Thyroid gland (tissue), 4 donors: ENCODE measurements around the gene CLUH. TPM values are rescaled to one million over a fixed set of nuclear protein-coding genes. Genes with fewer than 3 reads are reported as not detected.

Experiments
- DNase-seq, 2 donors: peaks; one replicate each; pipeline ENCODE4 v3.0.0-alpha.2; 2019
- H3K27ac ChIP-seq, 3 donors: fragments of 200-600 bp; sonication (generic); 1 replicate in 2 of 3; 2 replicates in 1 of 3; pipeline ENCODE4 v1.5.1; 2016 to 2019; ENCODE audit warnings: mild to moderate bottlenecking in 1 of 3, moderate library complexity in 1 of 3
- H3K27me3 ChIP-seq: fragments of 200-600 bp; sonication (generic); one replicate; pipeline ENCODE4 v1.5.1; 2019
- H3K36me3 ChIP-seq, 2 donors: fragments of 200-600 bp; sonication (generic); one replicate each; pipeline ENCODE4 v1.5.1; 2016 to 2019
- H3K4me1 ChIP-seq, 2 donors: fragments of 200-600 bp; sonication (generic); one replicate each; pipeline ENCODE4 v1.5.1; 2017 to 2019
- H3K4me3 ChIP-seq, 3 donors: fragments of 200-600 bp; sonication (generic); replicated peaks in 1 of 3; 1 replicate in 2 of 3; 2 replicates in 1 of 3; pipeline ENCODE4 v1.5.1; 2016; ENCODE audit warnings: mild to moderate bottlenecking in 1 of 3
- H3K9me3 ChIP-seq: fragments of 200-600 bp; sonication (generic); one replicate; pipeline ENCODE4 v1.5.1; 2017
- CTCF ChIP-seq, 6 experiments: fragments of 200-600 bp in 3 of 6; fragments of 450-650 bp in 3 of 6; sonication (generic) in 3 of 6; IDR thresholded peaks; one replicate each; pipeline ENCODE4 v1.5.1; 2016 to 2019; ENCODE audit warnings: antibody characterized with exemption in 6 of 6, mild to moderate bottlenecking in 2 of 6, inconsistent platforms in 1 of 6, moderate library complexity in 1 of 6
- POLR2A ChIP-seq, 2 donors: fragments of 450-650 bp; IDR thresholded peaks; one replicate each; pipeline ENCODE4 v1.6.1; 2017; ENCODE audit warnings: antibody characterized with exemption in 2 of 2, mild to moderate bottlenecking in 2 of 2, moderate library complexity in 1 of 2
- WGBS, 2 donors: methylation state at CpG; one replicate each; pipeline ENCODE4 v1.1.5; 2017; 5-methylcytosine and 5-hydroxymethylcytosine counted together
- intact Hi-C: fragments of 100-400 bp; cut with DNase I; formaldehyde crosslinking; loops from one replicate; pipeline ENCODE4 v1.15.1; 2023
- total RNA-seq, 4 donors: library from RNA; depleted of rRNA; stranded (reverse); fragments of >200 nt; gene quantifications; one replicate each; pipeline ENCODE4 v1.2.3, GENCODE V29; 2016

The CLUH gene
- total RNA-seq, 4 donors from 2014 or later: 45.7 to 99.2 (median 78.6) TPM

GRCh38 chr17:2736956-2737355 lies 25.4 kb upstream of the CLUH start:
- Histone ChIP-seq H3K4me1 (no peaks in the 10 kb centered on the region), H3K27me3 (no peaks in the 10 kb centered on the region), H3K4me3 (no peak overlapping the region), H3K36me3 (no peaks in the 10 kb centered on the region), H3K9me3 (no peaks in the 10 kb centered on the region), H3K27ac (no peak overlapping the region)
- TF ChIP-seq CTCF (IDR thresholded peaks at IDR 0.05): no peak
- TF ChIP-seq POLR2A (IDR thresholded peaks at IDR 0.05): no peak
- 80 to 84% methylated on average over 3 of the region's 3 CpGs for WGBS, 2 donors
- DNase-seq: no peak
- intact Hi-C loops: no loop called here

- no peak for DNase-seq
- no peak overlapping the region for H3K4me3 ChIP-seq
- TF ChIP-seq POLR2A (IDR thresholded peaks at IDR 0.05): no peak
- TF ChIP-seq CTCF (IDR thresholded peaks at IDR 0.05): no peak
- intact Hi-C loops: no loop called here
- no peaks in the 10 kb centered on the region for H3K9me3 ChIP-seq
- no peaks in the 10 kb centered on the region for H3K27me3 ChIP-seq
- H3K27ac ChIP-seq: no peak overlapping the region
- no peaks in the 10 kb centered on the region for H3K4me1 ChIP-seq
- H3K36me3 ChIP-seq: no peaks in the 10 kb centered on the region
- WGBS, 2 donors: 87 to 91% methylated on average over 5 of the region's 5 CpGs
These were observed 24.3 kb upstream of the CLUH start for GRCh38 chr17:2735896-2736295.

- no peaks in the 10 kb centered on the region for H3K4me1 ChIP-seq
- no peaks in the 10 kb centered on the region for H3K9me3 ChIP-seq
- no peak overlapping the region for H3K27ac ChIP-seq
- TF ChIP-seq POLR2A (IDR thresholded peaks at IDR 0.05) (no peak), CTCF (IDR thresholded peaks at IDR 0.05) (no peak)
- H3K27me3 ChIP-seq: no peaks in the 10 kb centered on the region
- DNase-seq: no peak
- intact Hi-C loops: no loop called here
- no peak overlapping the region for H3K4me3 ChIP-seq
- H3K36me3 ChIP-seq: no peaks in the 10 kb centered on the region
- WGBS, 2 donors: 78 to 80% methylated on average over 10 of the region's 10 CpGs
These were observed 23.4 kb upstream of the CLUH start for GRCh38 chr17:2734939-2735338.

GRCh38 chr17:2731807-2732206 lies 20.2 kb upstream of the CLUH start:
- H3K4me1 ChIP-seq: no peaks in the 10 kb centered on the region
- intact Hi-C loops: no loop called here
- no peak for TF ChIP-seq POLR2A (IDR thresholded peaks at IDR 0.05)
- no peak for TF ChIP-seq CTCF (IDR thresholded peaks at IDR 0.05)
- WGBS, 2 donors: 87 to 89% methylated on average over 10 of the region's 10 CpGs
- no peaks in the 10 kb centered on the region for H3K9me3 ChIP-seq
- DNase-seq: no peak
- no peaks in the 10 kb centered on the region for H3K27me3 ChIP-seq
- H3K36me3 ChIP-seq: no peaks in the 10 kb centered on the region
- H3K4me3 ChIP-seq: no peak overlapping the region
- no peak overlapping the region for H3K27ac ChIP-seq

GRCh38 chr17:2730764-2731353 lies 19.3 kb upstream of the CLUH start:
- Histone ChIP-seq H3K36me3 (no peaks in the 10 kb centered on the region), H3K27me3 (no peaks in the 10 kb centered on the region), H3K27ac (no peak overlapping the region), H3K4me3 (no peak overlapping the region), H3K4me1 (no peaks in the 10 kb centered on the region), H3K9me3 (no peaks in the 10 kb centered on the region)
- no peak for DNase-seq
- TF ChIP-seq CTCF (IDR thresholded peaks at IDR 0.05) (no peak), POLR2A (IDR thresholded peaks at IDR 0.05) (no peak)
- WGBS, 2 donors: 54 to 57% methylated on average over 11 to 15 of the region's 17 CpGs
- intact Hi-C loops: no loop called here
